SJSA1 (cell line): ENCODE measurements around the gene CMTM1. TPM values are rescaled to one million over a fixed set of nuclear protein-coding genes. Genes with fewer than 3 reads are reported as not detected.
A peak's percentile ranks its signal among the peaks of the same experiment; 100 is the strongest.

ENCODE experiments used
- DNase-seq, 2 experiments: peaks; one replicate each; pipeline ENCODE4 v3.0.0-alpha.2; 2015 to 2020; ENCODE audit warnings: low spot score in 2 of 2, low read depth in 1 of 2
- H3K27ac ChIP-seq: fragments of 250-450 bp; sonication (Bioruptor Pico); 2 replicates; pipeline ENCODE4 v1.5.1; 2020; ENCODE audit warnings: mild to moderate bottlenecking, moderate library complexity
- H3K27me3 ChIP-seq: fragments of 250-450 bp; sonication (Bioruptor Pico); replicated peaks from 2 replicates; pipeline ENCODE4 v1.5.1; 2020; ENCODE audit warnings: mild to moderate bottlenecking, moderate library complexity
- H3K36me3 ChIP-seq: fragments of 250-450 bp; sonication (Bioruptor Pico); 2 replicates; pipeline ENCODE4 v1.5.1; 2020; ENCODE audit warnings: mild to moderate bottlenecking
- H3K4me1 ChIP-seq: fragments of 250-450 bp; sonication (Bioruptor Pico); replicated peaks from 2 replicates; pipeline ENCODE4 v1.6.1; 2021; ENCODE audit warnings: mild to moderate bottlenecking
- H3K4me3 ChIP-seq: fragments of 250-450 bp; sonication (Bioruptor Pico); 2 replicates; pipeline ENCODE4 v1.5.1; 2020; ENCODE audit warnings: mild to moderate bottlenecking
- H3K9me3 ChIP-seq: fragments of 250-450 bp; sonication (Bioruptor Pico); replicated peaks from 2 replicates; pipeline ENCODE4 v1.5.1; 2020; ENCODE audit warnings: mild to moderate bottlenecking
- total RNA-seq: library from RNA; depleted of rRNA; stranded (reverse); fragments of >200 nt; shearing (Covaris generic); gene quantifications from 2 replicates; pipeline ENCODE4 v1.2.3, GENCODE V29; 2014

CMTM1 gene
- total RNA-seq, 1 experiment from 2014 or later: 5.4 TPM

DNA sequence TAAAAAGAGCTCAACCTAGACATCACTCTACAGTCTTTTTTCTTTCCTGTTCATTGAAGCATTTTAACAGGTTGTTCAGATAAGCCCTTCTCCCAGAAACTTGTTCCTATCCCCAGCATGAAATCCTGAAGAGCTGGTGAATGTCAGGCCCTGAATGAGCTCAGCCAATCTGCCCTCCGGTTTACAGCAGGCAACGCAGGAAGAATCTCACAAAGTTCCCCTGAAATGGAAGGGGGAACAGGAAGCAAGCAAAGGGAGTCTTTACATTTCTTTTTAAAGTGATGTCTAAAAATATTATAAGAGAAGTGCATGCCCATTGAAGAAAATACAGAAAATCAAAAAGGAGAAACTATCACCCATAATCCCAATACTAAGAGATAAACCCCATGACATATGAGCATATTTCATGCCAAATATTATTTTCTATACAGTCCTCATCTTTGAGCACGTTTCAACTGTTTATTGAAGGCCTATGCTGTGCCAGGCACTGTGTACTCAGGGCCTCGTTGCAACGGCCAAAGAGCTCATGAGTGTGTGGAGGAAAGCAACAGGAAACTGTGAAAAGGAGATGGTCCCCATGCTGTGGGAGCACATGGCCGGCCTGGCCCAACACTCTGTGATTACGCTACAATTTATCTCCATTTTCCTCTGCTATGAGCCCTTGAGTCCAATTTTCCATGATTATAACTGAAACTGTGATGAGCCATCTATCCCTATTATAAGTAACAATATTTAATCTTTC lies 22.1 kb upstream of the CMTM1 start:
- no peaks in the 10 kb centered on the region for H3K9me3 ChIP-seq
- H3K27me3 ChIP-seq: no peaks in the 10 kb centered on the region
- H3K4me3 ChIP-seq: no peak overlapping the region
- peaks cover 9% of the 10 kb centered on the region for H3K4me1 ChIP-seq
- H3K36me3 ChIP-seq: peaks cover 18% of the 10 kb centered on the region
- no peak for DNase-seq
- no peak overlapping the region for H3K27ac ChIP-seq

DNA sequence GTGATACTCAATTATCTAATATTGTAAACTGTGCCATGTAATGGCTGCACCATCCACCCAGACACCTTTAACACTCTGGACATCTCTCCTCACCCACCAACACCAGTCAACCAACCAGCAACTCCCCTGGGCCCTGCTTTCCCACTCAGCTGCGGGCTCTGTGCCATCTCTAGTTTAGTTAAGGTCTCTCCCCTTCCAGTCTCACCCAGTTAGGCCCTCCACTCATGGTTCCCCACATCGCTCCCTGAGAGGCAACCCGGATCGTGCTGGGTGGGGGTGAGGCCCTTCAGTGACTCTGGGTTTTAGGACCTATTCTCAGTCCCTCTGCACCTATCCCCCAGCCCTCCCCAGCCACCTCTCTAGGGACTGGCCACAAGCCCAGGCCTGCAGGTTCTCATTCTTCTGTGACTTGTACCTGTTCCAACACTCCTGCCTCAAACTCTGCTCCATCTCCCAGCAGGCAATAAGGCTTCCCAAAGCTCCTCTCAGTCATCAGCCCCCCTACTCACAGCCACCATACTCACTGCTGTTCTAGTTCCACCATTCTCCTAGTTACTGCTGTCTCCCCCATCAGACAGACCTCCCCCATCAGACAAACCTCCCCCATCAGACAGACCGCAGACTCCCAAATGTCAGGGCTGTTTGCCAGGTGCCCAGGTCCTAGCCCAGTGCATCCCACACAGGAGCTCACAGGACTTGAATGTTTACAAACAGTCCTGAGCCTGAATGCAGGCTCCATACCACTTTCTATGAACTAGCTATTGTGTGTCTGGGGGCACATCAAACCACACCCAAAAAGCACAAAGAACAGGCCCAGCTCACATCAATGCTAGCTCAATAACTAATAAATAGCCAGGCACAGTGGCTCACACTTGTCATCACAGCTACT lies 18.9 kb upstream of the CMTM1 start:
- H3K4me1 ChIP-seq: peaks cover 34% of the 10 kb centered on the region
- H3K27ac ChIP-seq: no peak overlapping the region
- no peak overlapping the region for H3K4me3 ChIP-seq

DNA sequence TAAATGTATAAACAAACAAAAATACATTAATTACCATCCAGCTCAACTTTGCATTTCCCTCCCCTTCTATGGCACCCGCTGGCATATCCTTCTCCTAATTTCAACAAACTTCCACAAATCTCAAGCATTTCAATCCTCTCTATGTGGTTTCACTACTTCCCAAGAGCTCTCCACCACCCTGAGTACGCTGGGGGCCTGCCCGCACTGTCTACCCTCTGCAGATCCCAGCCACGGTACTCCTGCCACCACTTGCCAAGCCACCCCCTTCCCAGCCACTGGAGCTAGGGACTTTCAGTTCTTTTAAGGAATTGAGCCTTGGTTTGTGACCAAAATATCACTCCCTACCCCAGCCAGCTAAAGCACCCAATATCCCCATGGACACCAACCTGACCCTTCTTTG lies 18.2 kb upstream of the CMTM1 start:
- DNase-seq: no peak
- Histone ChIP-seq H3K4me3 (no peak overlapping the region), H3K4me1 (peaks cover 37% of the 10 kb centered on the region), H3K36me3 (peaks cover 9% of the 10 kb centered on the region), H3K27ac (no peak overlapping the region), H3K9me3 (no peaks in the 10 kb centered on the region), H3K27me3 (no peaks in the 10 kb centered on the region)

More for the DNA sequence above, 18.9 kb upstream of the CMTM1 start:
- Histone ChIP-seq H3K9me3 (no peaks in the 10 kb centered on the region), H3K36me3 (peaks cover 9% of the 10 kb centered on the region), H3K27me3 (no peaks in the 10 kb centered on the region)
- no peak for DNase-seq

DNA sequence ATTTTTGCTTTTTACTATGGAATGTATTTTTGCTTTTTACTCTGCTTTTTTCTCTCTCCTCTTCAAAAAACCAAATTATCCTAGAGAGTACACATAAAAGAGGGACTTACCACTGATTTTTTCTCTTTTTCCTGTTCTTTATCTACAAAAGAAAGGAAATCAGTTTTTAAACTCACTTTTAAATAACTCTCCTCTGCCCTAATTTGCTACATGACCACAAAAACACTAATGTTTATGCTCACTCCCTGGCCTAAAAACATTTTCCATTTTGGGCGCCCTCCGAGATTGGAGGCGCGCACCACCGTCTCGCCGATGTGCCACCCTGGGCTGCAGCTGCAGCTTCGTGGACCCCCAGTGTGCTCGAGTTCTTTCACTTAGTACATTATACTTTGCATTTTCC lies 17.4 kb upstream of the CMTM1 start:
- no peak for DNase-seq
- H3K9me3 ChIP-seq: no peaks in the 10 kb centered on the region
- peak overlapping the region; percentile 88 for H3K4me3 ChIP-seq
- peak overlapping the region; percentile 90 for H3K27ac ChIP-seq
- H3K27me3 ChIP-seq: no peaks in the 10 kb centered on the region
- peaks cover 43% of the 10 kb centered on the region for H3K4me1 ChIP-seq
- peaks cover 14% of the 10 kb centered on the region for H3K36me3 ChIP-seq

DNA sequence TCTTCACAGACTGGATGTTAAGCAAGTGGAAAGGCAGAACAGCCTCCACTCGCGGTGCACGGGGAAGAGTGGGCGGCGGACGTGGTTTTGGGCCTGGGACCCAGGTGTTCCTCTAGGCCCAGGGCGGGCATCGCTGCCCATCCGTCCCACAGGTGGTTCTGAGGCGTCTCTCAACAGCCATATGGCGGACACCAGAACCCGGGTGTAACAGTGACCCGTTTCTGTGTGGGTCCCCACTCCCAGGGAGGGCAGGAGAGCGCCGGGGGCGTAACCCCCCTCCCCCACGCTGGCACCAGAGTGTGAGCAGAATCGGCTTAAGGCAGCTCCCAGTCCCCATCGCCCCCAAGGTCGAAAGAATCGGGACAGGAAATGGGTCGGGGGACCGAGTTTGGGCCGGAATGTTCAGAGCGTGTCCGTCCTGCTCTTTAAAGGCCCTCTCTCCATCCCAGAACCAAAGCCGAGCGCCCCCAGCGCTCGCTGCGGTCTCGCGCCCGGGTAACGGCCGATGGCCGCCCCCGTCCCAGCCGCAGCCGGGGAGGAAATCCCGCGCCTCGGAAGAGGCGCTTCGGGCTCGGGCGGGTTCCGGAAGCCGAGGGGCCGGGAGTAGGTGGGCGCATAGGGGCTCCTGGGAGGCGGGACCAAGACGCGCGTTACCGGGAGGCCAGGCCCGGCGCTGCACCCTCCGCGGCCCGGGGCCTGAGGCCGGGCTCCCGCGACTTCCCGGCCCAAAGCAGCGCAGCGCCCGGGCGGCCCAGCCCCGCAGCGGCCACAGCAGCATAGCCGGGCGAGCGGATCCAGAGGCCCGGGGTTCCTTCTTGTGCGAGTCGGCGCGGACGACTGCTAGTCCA lies 16.7 kb upstream of the CMTM1 start, which contains the start of gene TK2:
TSS of gene TK2 (minus strand) at position 839 of the 848 bp plus-strand sequence. CDS start at position 778, 61 bp downstream.
- Histone ChIP-seq H3K27me3 (no peaks in the 10 kb centered on the region), H3K4me3 (peak within 1 kb of the TSS; percentile 88), H3K27ac (peak within 1 kb of the TSS; percentile 90), H3K4me1 (peaks cover 44% of the 10 kb centered on the region), H3K36me3 (peaks cover 20% of the 10 kb centered on the region), H3K9me3 (no peaks in the 10 kb centered on the region)
- peak; percentile 78 for DNase-seq

DNA sequence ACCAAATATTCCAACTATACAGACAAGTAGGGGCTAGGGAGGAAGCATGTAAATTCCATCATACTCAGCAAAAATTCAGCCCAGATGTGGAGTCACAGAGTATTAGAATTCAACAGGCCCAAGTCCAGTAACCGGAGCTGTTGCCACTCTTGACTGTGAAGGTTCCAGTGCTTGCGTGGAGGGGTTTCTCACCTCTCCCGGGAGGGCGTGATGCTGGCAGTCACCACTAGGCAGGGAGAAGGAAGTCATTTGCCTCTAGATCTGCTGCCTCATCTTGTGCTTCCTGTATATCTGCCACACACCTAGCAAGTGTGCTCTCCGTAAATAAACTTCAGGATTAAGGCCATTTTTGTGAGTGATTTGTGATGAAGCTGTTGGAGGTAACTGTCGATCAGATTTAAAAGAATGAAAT lies 14.9 kb upstream of the CMTM1 start:
- H3K4me3 ChIP-seq: no peak overlapping the region
- DNase-seq: peak; percentile 58 to 63
- 0 out of 2 replicates have a peak overlapping the region, but pooled peaks have one; percentile 67 for H3K27ac ChIP-seq
- H3K9me3 ChIP-seq: no peaks in the 10 kb centered on the region
- H3K36me3 ChIP-seq: peaks cover 34% of the 10 kb centered on the region
- no peaks in the 10 kb centered on the region for H3K27me3 ChIP-seq
- peaks cover 44% of the 10 kb centered on the region for H3K4me1 ChIP-seq

DNA sequence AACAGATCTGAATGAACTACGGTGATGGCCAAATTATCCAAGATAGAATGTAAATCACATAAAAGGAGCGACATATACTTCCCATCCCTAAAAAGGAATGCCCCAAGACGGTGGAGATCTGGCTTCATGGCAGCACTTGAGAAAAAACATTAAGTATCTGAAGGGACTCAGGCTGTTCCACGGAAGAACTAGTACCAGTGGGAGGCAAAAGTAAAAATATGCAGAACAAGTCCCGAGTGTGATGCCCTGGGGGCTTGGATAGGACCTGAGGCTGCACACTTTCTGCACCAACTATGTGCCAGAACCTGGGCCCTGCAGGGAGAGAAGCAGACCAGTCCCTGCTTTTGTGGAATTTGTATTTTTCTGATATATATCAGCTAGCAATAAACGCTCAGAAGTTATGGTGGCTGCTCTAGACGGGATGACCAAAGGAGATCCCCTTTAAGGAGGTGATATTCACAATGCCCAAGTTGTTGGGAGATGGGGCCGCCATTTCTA lies 14.4 kb upstream of the CMTM1 start:
- no peaks in the 10 kb centered on the region for H3K9me3 ChIP-seq
- DNase-seq: no peak

DNA sequence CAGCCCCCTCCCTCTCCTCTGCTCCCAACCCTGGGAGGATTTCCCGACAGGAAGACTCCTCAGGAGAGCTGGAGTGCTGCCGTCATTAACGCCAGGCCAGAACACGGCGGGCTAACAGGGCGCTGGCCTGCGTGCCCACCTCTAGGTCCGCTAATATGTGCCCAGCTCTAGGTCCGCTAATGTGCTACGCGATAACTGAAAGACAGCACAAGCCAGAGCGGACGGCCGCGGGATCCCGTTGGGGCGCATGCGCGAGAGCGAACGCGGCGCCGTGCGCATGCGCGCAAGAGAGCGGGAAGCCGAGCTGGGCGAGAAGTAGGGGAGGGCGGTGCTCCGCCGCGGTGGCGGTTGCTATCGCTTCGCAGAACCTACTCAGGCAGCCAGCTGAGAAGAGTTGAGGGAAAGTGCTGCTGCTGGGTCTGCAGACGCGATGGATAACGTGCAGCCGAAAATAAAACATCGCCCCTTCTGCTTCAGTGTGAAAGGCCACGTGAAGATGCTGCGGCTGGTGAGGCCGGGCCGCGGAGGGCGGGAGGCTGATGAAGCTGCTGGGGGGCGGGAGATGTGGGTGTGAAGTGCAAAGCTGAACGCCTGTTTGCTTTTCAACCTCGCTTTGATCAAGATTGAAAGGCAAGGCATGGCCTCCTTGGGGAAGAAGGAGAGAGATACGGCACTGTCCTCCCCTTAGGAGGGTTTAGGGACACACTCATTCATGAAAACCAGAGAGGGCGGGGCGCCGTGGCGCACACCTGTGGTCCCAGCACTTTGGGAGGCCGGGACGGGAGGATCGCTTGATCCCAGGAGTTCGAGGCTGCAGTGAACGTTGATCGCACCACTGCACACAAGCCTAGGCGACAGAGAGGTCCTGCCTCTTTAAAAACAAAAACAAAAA lies 13.7 kb upstream of the CMTM1 start, which contains the start of gene CKLF:
TSS of gene CKLF (plus strand) at position 291 of the 892 bp plus-strand sequence. CDS start at position 431, 140 bp downstream.
- peak within 1 kb of the TSS; percentile 67 for H3K27ac ChIP-seq
- H3K4me1 ChIP-seq: peaks cover 44% of the 10 kb centered on the region
- DNase-seq: peak; percentile 89 to 94
- H3K9me3 ChIP-seq: no peaks in the 10 kb centered on the region
- H3K36me3 ChIP-seq: peaks cover 36% of the 10 kb centered on the region
- H3K27me3 ChIP-seq: no peaks in the 10 kb centered on the region
- H3K4me3 ChIP-seq: peak within 1 kb of the TSS; percentile 51

More for the DNA sequence above, 14.4 kb upstream of the CMTM1 start:
- no peaks in the 10 kb centered on the region for H3K27me3 ChIP-seq
- H3K27ac ChIP-seq: peak overlapping the region; percentile 67
- H3K36me3 ChIP-seq: peaks cover 34% of the 10 kb centered on the region
- H3K4me1 ChIP-seq: peaks cover 44% of the 10 kb centered on the region
- peak overlapping the region; percentile 51 for H3K4me3 ChIP-seq

DNA sequence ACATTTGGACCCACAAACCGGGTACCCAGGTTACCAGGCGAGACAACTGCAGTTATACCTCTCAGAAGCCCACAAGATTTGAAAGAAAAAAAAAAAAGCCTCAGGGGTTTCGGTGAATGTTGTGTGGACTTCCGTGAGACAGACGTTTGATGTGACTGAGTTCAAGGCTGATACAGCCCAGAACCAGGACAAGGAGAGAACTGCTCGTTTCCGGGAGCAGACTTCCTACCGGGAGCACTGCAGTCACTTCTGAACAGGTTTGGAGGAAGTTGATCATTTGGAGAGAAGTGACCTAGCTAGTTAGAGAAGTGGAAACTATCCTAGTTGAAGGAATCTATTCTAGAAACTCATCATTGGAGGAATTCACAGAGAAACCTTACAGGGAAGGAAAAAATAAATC lies 13.0 kb upstream of the CMTM1 start:
- peak in 1 of 2 experiments; percentile 14 for DNase-seq
- peak overlapping the region; percentile 51 for H3K4me3 ChIP-seq
- peaks cover 43% of the 10 kb centered on the region for H3K36me3 ChIP-seq

DNA sequence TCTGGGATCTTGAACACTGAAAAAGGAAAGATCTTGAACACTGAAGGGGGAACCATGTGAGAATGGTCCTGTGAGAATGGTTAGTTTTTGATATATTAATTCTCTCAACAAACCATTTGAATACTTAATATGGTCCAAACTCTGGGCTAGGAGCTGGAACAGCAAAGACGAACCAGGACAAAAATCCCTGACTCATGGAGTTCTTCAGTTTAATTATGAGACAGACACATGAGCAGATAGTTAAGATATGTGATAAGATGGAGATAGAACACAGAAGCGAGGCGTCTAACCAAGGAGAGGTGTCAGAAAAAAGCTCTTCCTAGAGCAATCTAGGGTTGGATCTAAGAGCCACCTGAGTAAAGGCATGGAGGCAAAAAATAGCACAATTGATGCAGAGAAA lies 12.2 kb upstream of the CMTM1 start:
- H3K4me3 ChIP-seq: no peak overlapping the region
- peaks cover 37% of the 10 kb centered on the region for H3K4me1 ChIP-seq
- no peaks in the 10 kb centered on the region for H3K27me3 ChIP-seq
- DNase-seq: no peak
- peaks cover 51% of the 10 kb centered on the region for H3K36me3 ChIP-seq
- no peak overlapping the region for H3K27ac ChIP-seq
- no peaks in the 10 kb centered on the region for H3K9me3 ChIP-seq

More for the DNA sequence above, 13.0 kb upstream of the CMTM1 start:
- Histone ChIP-seq H3K9me3 (no peaks in the 10 kb centered on the region), H3K27me3 (no peaks in the 10 kb centered on the region), H3K27ac (no peak overlapping the region), H3K4me1 (peaks cover 44% of the 10 kb centered on the region)

DNA sequence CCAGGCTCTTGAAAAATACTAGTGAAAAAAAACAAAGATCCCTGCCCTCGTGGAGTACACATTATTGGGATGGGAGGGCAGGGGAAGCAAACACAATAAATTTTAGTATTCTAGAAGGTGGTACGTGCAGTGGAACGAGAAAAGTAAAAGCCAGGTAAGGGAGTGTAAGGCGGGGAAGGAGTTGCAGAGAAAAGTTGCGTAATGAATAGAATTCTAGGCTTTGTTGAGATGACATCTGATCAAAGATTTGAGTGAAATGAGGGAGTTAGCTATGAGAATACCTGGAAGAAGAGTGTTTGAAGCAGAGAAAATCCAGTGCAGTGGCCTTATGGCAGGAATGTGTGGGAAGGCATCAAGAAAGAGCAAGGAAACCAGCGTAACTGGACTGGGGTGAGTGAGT lies 11.7 kb upstream of the CMTM1 start:
- peaks cover 32% of the 10 kb centered on the region for H3K4me1 ChIP-seq
- H3K27me3 ChIP-seq: no peaks in the 10 kb centered on the region
- DNase-seq: no peak
- no peak overlapping the region for H3K4me3 ChIP-seq
- H3K27ac ChIP-seq: no peak overlapping the region
- no peaks in the 10 kb centered on the region for H3K9me3 ChIP-seq
- H3K36me3 ChIP-seq: peaks cover 55% of the 10 kb centered on the region

DNA sequence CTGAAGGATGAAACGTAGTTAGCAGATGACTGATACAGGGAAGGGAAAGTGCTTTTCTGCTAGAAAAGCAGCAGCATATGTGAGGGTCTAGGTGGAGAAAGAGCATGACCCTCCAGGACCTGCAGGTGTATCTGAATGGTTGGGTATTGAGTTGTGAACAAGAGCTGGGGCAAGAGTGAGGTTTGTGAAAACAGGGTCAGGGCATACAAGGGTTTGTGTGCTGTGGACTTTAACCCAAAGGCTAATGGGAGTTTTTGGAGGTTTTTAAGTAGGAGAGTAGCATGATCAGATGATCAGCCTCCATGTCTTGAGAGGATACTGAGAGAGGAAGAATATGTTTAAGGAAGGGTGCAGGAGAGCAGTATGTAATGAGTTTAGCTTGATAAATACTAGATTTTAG lies 6.1 kb upstream of the CMTM1 start:
- DNase-seq: no peak
- H3K27ac ChIP-seq: no peak overlapping the region

More for the DNA sequence above, 6.1 kb upstream of the CMTM1 start:
- no peaks in the 10 kb centered on the region for H3K27me3 ChIP-seq
- no peaks in the 10 kb centered on the region for H3K9me3 ChIP-seq
- peaks cover 79% of the 10 kb centered on the region for H3K36me3 ChIP-seq
- H3K4me3 ChIP-seq: no peak overlapping the region
- H3K4me1 ChIP-seq: no peaks in the 10 kb centered on the region
